ENCODE measurements around the gene PPP1R27.

Gene PPP1R27

DNA sequence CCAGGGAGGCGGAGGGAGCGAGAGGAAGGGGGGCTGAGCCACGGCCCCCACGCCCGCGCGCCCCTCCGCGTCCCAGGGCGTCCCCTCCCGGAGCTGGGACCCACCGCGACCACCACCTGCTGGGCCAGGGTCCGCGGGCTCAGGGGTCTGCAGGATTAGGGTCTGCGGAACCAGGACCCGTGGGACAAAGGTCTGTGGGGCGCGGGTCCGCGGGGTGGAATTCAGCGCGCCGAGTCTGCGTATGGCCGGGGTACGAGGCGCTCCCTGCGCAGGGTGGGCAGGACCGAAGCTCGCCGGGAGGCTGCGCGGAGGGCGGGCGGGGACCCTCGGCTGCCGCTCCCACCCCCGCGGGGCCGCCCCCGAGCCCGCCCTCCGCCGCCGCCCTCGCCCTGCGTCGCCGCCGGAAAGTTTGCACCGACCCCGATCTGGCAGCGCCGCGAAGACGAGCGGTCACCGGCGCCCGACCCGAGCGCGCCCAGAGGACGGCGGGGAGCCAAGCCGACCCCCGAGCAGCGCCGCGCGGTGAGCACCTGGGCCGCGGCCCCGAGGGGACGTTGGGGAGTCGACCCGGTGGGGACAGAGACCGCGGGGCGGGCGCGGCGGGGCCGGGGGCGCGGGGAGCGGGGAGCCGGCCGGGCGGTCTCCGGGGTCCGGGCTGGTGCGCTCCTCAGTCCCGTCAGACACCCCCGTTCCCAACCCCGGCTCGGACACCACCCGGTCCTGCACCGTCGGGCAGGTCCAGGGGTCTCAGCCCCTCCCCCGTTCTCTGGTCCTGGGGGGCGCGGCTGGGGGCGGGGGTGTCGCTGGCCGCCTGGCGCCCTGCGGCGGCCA lies 30.9 kb downstream of the PPP1R27 start, which contains the start of gene GCGR:
Gene GCGR, plus strand, starts transcription at position 423 of the 831 bp plus-strand sequence. CDS start 4,869 bp downstream, outside the sequence.
- no peak for DNase-seq

DNA sequence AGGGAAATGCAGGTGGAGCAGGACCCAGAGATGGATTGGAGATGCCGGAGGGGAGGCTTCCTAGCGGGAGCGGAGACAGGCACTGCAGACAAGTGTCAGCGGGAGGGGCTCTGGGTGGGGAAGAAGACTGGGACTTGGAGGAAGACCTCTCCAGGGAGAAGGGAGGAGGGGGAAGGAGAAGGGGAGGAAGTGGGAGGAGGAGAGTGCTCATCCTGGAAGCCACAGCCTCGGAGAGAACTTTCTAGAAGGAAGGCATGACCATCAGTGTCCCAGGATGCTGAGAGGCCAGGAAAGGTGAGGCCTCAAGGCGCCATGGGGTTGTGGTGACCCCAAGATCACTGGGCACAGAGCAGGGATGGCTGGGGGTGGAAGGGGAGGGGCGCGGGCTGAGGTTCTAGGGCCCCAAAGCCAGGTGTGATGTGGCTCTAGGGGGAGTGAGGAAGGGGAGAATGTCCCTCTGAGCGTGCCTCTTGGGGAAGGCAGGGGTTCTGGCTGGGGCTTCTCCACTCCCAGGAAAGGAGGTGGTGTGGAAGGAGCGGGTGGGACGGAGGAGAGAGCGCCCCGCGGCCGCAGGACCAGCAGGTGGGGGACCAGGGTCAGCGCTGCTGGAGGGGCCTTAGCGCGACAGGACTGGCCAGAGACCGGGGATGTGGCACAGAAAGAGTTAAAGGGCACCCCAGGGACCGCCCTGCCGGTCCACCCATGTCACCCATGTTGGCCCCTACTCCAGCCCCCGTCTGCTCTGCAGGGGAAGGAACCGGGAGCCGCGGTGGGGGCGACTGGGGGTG lies 31.8 kb downstream of the PPP1R27 start:
- no peak for DNase-seq

DNA sequence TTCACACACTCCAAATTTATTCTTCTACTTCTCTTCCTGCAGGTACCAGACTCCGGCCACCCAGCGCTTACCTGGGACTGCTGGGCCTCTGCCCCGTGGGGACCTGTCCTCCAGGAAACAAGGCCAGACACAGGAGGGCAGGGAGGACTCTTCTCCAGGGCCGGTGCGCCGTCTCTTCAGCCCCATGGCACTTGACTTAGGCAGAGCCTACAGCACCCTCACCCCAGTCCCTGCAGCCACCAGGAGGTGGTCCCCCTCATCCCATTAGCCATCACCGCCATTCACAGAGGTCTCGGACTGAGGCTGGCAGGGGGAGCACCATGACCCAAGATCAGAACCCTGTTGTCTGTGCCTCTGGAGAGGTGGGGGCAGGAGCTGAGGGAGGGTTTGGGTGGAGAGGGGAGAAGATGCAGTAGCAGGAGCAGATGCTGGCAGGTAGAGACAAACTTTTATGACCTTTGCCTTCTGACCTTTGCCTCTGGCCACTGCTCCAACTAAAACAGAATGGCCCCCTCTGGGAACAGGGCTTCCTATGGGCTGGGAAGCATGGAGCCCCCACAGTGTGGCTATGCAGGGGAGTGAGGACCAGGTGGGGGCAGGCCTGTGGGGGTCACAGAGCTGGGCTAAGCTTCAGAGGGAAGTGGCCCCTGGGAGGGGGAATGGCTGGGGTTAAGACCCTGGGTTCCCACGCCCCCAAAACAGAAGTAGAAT lies 32.6 kb downstream of the PPP1R27 start:
- DNase-seq = no peak

DNA sequence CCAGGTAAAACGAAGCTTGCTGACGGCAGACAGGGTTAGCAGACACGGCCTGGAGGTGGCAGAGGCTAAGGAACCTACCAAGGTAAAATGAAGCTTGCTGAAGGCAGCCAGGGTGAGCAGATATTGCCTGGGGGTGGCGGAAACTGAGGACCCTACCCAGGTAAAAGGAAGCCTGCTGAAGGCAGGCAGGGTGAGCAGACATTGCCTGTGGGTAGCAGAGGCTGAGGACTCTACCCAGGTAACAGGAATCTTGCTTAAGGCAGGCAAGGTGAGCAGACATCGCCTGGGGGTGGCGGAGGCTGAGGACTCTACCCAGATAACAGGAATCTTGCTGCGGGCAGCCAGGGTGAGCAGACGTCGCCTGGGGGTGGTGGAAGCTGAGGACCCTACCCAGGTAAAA lies 33.5 kb downstream of the PPP1R27 start:
- no peak for DNase-seq

DNA sequence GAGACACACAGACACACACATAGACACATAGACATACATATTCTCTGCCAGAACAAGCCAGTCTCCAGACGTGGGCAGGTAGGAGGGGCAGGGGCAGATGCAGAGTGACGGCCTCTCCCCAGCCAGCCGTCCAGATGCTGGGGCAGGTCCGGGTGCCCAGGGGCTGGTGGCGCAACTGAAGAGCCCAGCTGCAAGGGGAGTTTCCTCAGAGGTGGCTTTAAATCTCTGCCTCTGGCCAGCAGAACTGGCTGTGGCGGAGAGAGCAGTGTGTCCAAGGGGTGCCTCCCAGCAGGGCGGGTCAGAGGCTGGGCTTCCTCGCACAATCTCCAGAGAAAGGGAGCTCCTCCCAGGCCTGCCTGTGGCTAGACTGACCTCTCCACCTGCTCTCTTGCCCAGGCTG lies 40.3 kb downstream of the PPP1R27 start:
- peak; percentile 31 for DNase-seq

DNA sequence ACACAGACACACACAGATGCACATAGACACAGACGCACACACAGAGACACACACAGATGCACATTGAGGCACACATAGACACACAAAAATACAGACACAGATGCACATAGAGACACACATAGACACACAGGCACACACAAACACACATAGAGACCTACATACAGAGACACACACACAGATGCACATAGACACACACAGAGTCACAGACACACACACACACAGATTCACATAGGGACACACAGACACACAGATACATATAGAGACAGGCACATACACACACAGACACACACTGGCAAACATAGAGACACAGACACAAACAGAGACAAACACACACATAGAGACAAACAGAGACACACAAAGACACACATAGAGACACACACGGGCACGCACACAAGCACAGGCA lies 40.8 kb downstream of the PPP1R27 start:
- DNase-seq = no peak

DNA sequence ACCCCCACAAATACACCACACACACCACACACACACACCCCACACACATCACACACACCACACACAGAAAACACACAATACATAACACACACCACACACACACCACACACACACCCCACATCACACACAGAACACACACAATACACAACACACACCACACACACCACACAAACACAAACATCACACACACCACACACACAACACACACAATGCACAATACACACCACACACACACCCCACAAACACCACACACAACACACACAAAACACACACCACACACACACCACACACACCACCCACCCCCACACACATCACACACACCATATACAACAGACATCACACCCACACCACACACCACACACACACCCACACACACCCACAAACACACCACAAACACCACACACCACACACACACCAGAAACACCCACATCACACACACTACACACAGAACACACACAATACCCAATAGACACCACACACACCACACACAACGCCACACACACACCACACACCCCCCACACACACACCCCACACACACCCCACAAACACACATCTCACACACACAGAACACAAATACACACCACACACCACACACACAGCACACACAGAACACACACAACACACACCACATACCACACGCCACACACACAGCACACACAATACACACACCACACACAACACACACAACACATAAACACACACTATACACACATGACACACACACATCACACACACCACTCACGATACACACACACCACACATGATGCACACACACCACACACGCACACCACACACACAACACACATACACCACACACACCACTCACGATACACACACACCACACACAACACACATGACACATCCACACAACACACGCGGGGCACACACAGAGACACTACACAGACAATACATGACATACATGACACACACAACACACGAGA lies 41.9 kb downstream of the PPP1R27 start:
- no peak for DNase-seq

Measured in NCI-H226 (cell line).